Left renal cortex interstitium (tissue), 4 donors: Measurements from ENCODE around the gene PTH1R. TPM values are rescaled to one million over a fixed set of nuclear protein-coding genes. Genes with fewer than 3 reads are reported as not detected.

Source experiments
- DNase-seq, 4 donors: peaks; one replicate each; pipeline ENCODE4 v3.0.0-alpha.2; 2013; ENCODE audit warnings: low read depth in 4 of 4, low spot score in 2 of 4, missing footprints in 1 of 4
- polyA plus RNA-seq, 4 donors: library from polyadenylated mRNA; unstranded; fragments of 120-200 nt; gene quantifications; one replicate each; pipeline ENCODE4 v1.2.1, GENCODE V29; 2013; ENCODE audit not compliant: insufficient read length in 4 of 4

PTH1R gene
- polyA plus RNA-seq, 4 donors, result 181 to 236 (median 230) TPM

DNA sequence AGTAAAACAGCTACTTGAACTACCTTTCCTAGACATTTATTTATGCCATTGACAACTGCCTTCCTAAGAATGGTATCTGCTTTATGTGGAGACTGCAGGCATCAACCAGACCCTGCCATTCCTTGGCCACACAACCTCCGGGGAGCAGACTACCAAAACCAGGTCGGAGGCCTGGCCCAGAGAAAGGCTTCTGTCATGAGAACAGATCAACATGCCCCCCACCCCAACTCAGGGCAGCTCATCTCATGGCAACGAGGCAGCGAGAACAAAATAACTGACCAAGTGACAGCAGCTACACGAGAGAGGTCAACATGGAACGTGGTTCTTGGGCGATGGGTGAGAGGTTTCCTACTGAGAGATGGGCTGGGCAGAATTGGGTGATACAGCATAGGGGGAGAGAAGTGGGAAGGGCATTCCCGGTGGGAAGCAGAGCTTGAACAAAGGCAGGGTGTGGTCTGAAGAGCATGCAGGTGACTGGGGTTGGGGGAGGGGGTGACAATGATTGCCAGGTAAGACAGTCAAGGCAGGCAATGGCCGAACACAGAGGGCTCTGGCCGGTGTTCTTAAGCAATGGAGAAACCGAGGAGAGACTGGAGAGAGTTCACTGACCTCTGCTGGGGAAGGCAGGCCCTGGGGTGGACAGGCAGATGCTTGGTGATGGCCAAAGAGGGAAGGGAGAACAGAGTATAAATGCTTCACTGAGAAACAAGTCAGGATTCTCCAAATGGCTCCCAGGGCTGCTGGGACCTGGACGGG is 65.1 kb downstream of the PTH1R start:
- no peak for DNase-seq

DNA sequence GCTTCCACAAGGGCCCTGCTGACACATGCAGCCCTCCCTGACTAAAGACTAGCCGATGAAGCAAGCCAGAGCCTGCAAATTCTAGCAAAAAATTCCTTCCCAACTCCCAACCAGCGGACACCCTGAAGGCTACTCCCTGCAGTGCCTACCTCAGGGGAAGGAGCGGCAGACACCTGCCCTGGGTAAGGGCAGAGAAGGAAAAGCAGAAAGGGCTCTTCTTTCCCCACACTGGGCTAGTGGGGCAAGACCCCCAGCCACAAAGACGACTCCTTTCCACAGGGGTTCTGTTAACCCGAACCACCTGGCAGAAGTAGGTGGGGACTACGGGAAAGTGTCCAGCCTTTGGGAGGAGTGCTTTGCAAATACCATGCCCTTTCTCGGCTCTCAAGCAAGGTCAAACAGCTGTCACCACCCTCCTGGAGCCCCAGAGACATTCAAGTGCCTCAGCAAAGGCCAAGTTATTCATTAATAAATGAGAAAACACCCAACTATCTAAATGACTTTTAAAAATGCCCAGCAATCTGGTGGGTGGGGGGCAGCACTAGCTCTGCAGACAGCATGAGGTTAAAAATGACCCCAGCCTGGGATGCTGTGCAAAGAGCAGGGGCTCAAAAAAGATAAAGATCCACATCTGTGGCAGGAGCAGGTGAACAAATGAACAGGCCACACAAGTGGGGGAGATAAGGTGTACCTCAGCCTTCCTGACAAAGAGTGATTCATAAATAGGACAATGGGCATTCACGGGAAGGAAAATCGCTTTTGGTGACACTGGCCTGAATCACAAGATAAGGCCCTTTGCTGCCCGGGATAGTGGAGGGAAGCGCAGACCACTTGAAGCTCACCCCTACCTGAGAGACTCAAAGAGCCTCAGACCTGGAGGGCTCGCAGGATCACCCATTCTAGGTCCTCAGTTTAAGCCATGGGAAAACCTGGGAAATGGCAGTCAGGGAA is 66.0 kb downstream of the PTH1R start:
- no peak for DNase-seq

DNA sequence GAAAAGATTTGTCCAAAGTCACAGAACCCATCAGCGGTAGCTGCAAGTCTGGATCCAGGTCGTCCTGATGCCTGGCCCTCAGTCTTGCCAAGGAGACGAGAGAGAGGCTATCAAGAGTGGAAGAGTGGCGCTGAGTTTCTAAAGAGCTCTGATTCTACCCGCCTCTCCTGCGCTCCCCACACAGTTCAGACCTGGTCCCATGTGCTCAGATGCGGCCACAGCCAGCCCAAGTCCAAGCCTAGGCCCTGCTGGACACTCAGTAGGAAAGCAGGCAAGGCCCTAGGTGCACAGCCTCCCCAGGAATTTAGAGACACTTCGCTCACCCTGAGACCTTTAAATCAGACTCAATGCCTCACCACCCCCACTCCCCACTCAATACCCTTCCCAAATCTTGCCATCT is 66.7 kb downstream of the PTH1R start:
- no peak for DNase-seq

DNA sequence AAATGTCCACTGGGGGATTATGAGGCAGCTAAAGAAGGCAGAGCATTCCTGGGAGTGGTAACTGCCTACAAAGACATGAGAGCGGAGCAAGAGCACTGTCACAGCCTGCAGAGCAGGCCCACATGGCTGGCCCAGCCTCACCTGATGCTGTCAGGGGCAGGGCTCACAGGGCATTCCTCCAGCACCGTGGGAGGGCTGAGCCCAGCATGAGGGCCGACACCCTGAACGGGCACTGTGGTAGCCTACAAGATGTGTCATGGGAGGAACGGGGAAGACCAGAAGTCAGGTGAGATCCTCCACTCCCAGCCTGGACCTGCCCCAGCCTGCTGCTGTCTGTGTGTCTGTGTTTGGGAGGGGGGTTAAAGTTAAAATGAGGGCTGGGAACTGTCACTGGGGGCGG is 68.9 kb downstream of the PTH1R start:
- DNase-seq, result no peak

DNA sequence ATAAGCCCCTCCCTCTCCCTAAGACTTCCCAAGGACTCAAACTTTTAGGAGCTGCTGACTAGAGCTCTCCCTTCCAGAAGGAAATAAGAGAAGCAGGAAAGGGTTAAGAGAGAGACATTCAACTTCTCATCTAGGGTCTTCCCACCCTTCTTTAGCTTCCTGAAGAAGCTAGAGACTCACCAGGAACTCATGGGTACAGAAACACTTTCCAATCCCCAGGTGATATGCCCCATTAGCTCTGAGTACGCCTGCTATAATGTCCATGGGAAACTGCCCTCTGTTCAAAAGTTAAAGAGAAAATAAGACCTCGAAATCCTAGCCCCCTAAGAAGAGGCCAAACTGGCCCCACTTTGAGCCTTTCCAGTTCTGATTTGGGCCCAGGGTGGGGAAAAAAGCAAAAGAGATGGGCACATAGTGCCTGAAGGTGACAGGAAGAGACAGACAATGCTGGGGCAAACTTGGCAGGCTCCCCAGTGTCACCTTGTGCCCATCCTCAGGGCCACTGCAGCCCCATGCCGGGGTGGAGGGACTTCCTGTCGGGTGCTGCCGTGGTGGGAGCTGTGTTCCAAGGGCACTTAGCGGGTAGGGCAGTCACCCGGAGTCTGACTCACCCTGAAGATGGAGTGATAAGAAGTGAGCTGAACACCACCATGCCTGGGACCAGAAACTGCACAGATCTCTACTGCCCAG is 69.5 kb downstream of the PTH1R start:
- no peak for DNase-seq

DNA sequence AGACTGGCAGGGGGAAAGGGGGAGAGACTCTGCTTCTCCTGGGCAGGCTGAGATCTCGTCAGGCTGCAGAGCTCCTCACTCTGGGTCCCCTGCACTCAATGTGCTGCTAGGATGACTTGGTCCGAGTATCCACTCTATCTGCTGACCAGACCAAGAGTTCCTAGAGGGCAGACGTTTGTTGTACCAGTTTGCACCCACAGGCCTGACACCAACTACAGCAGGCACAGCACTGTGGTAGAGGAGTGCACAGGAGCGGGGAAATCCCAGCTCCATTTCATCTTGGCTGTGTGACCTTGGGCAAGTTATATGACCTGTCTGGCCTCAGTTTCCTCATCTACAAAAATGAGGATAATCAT is 70.0 kb downstream of the PTH1R start:
- DNase-seq, result no peak

DNA sequence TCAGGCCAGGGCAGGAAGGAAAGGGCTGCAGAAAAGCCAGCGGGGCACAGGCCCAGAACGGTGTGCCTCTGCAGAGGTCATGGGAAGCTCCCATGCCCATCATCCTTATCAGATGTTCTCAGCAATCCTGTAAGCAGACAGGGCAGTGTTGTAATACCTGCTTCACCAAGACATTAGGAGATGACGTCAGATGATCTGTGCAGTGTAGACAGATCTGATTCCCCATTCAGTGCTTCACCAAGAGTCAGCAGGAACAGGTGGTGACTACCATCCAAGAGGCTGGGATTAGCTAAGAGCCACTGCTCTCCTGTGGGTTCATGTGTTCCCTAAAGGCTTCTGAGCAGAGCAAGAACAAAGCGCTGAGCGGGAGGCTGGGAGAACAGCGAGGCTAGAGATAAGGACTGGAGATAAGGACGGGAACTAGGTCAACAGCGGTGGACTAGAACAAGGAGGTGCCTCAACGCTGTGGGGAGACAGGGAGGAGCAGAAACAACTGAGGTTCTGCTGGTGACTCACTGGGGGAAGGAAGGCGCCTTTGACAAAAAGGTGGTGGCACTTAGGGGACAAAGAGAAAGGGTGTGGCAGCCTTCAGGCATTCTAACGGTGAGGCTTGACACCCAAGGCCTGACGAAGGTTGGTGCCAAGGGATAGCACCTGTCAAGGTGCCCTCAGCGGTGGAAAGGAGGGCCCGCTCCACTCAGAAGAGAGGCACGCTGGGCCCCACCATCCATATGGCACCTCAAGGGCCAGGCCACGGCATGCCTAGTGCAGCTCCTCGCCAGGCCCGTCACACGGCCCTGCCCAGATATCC is 70.7 kb downstream of the PTH1R start:
- DNase-seq, result no peak

DNA sequence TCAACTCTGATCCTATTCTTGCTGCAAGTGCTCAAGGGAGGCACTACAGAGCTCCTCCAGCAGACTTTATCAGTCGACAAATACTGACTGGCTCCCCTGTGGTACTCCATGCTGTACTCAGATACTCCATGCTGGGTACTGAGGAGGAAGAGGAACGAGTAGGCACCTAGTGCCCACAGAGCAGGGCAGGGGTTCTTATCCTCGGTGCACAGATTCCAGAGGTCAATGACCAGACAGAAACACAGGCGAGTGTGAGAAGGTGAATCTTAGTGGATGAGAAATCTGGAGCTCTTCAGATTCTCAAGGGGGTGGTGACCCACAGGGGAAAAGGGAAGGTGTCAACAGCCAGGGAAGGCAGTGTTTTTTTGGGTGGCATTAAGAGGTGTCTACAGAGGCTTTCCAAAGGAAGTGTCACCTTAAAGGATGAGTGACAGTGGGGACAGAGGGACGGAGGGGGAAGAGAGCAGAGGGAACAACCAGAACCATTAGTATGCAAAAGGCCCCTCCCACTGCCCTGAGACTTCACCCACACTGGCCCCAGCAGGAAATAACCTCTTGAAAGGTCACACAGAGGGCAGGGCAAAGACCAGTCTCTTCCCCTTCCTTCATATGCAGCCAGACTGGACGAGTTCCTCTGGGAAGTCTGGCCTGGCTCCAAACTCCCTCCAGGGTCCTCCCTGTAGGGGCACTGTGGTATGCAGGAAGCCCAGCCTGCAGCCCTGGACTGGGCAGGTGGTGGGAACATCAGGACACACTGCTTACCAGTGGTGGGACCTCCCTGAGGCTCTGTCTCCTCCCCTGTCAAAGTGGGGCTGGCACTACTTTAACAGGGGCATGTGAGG is 71.5 kb downstream of the PTH1R start:
- DNase-seq, result no peak

DNA sequence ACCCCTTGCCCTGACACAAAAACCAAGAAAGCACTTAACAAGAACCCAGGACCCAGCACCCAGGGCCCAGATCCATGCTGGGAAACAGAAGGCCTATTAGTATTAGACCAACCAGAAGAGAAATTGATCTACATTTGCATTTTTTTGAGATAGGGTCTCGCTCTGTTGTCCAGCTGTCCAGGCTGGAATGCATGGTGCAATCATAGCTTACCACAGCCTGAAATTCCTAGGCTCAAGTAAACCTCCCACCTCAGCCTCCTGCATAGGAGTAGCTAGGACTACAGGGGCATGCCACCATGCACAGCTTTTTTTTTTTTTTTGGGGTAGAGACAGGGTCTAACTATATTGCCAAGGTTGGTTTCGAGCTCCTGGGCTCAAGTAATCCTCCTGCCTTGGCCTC is 72.7 kb downstream of the PTH1R start:
- DNase-seq, result no peak

DNA sequence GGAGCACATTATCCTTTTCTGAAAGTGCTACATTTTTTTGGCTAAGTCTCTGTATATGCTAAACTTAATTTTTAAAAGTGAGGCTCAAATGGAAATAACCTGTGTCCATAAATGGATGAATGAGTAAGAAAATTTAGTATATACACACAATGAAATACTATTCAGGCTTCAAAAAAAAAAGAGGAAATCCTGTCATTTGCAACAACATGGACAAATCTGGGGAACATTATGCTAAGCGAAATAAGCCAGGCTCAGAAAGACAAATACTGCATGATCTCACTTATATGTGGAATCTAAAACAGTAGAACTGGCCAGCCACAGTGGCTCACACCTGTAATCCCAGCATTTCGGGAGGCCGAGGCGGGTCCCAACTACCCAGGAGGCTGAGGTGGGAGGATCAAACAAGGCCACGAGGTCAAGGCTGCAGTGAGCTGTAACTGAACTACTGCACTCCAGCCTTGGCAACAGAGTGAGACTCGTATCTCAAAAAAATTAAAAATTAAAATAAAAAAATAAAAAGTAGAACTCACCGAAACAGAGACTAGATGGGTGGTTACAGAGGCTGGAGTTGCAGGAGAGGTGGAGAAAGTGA is 73.2 kb downstream of the PTH1R start:
- DNase-seq, result no peak

DNA sequence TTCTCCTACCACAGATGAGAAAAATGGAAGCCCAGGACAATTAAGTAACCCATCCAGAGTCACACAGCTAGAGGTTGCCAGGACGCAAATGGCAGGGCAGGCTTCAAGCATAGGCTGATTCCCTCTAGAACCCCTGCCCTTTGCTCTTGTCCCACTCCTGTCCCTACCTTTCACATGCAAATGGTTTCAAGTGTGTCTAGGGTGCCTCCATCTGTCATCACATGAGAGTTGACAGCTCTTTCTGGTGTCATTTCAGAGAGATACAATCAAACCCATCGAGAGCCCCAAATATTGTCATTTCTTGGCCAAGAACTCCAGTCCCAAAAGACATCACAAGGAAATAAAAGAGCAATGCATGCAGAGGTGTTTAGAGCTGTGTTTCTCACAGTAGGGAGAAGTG is 75.3 kb downstream of the PTH1R start:
- no peak for DNase-seq

Other genes with a start within 250 kb of the PTH1R start
- 10 to 100 TPM in 3 of 4 donors, 1 to 10 TPM in 1; 7.6 to 18.0 (median 14.2) TPM for gene ALS2CL, start 184.0 kb upstream of the PTH1R start, polyA plus RNA-seq
- gene TMIE, start 176.3 kb upstream of the PTH1R start, polyA plus RNA-seq, result 1 to 10 TPM in 3 of 4 donors, under 1 TPM in 1; 0.73 to 1.2 (median 1.1) TPM
- 1 to 10 TPM; 1.1 to 5.8 (median 2.5) TPM for gene PRSS50, start 159.9 kb upstream of the PTH1R start, polyA plus RNA-seq
- gene MYL3, start 14.3 kb upstream of the PTH1R start, polyA plus RNA-seq, result 10 to 100 TPM; 23.7 to 27.6 (median 24.9) TPM
- 10 to 100 TPM; 52.4 to 67.5 (median 57.7) TPM for gene CCDC12, start 99.0 kb downstream of the PTH1R start, polyA plus RNA-seq
- 10 to 100 TPM; 25.5 to 51.8 (median 40.5) TPM for gene NBEAL2, start 101.9 kb downstream of the PTH1R start, polyA plus RNA-seq